ENCODE data around the gene NFS1.
"Not testable (repeated sequence)": the region's sequence is repeated elsewhere in the genome, so short reads cannot be mapped to it uniquely, and the experiment has no call there.

NFS1 gene

DNA sequence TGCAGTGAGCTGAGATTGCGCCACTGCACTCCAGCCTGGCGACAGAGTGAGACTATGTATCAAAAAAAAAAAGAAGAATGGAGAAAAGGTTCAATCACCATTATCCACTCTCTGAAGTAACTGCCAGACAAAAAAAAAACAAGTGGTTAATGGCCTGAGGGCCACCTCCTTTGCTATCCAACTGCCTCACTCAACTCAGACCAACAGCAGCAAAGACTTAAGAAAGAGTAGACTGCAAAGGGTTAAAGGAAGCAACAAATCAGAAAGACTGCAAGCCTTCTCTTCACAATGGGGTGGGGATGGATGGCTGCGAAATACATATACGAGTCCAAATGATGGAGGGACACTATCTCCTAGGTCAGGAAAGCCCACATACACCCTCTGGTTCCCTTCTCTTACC is 3.2 kb downstream of the NFS1 start:
- Histone ChIP-seq H3K4me1 (ENCODE audit: control insufficient read depth in 1 of 2, insufficient read depth in 1 of 2, low read depth in 1 of 2, low read length in 1 of 2) (peaks cover 19 to 24% of the 10 kb centered on the region in 2 experiments), H3K9me3 (no peaks in the 10 kb centered on the region), H3K4me3 (ENCODE audit: low read depth in 1 of 2, low read length in 1 of 2) (no peak overlapping the region), H3K36me3 (peaks cover 32% of the 10 kb centered on the region), H3K27ac (no peak overlapping the region), H3K27me3 (no peaks in the 10 kb centered on the region)
- TF ChIP-seq, protein P1, sequence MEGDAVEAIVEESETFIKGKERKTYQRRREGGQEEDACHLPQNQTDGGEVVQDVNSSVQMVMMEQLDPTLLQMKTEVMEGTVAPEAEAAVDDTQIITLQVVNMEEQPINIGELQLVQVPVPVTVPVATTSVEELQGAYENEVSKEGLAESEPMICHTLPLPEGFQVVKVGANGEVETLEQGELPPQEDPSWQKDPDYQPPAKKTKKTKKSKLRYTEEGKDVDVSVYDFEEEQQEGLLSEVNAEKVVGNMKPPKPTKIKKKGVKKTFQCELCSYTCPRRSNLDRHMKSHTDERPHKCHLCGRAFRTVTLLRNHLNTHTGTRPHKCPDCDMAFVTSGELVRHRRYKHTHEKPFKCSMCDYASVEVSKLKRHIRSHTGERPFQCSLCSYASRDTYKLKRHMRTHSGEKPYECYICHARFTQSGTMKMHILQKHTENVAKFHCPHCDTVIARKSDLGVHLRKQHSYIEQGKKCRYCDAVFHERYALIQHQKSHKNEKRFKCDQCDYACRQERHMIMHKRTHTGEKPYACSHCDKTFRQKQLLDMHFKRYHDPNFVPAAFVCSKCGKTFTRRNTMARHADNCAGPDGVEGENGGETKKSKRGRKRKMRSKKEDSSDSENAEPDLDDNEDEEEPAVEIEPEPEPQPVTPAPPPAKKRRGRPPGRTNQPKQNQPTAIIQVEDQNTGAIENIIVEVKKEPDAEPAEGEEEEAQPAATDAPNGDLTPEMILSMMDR (IDR thresholded peaks at IDR 0.05), result no peak

DNA sequence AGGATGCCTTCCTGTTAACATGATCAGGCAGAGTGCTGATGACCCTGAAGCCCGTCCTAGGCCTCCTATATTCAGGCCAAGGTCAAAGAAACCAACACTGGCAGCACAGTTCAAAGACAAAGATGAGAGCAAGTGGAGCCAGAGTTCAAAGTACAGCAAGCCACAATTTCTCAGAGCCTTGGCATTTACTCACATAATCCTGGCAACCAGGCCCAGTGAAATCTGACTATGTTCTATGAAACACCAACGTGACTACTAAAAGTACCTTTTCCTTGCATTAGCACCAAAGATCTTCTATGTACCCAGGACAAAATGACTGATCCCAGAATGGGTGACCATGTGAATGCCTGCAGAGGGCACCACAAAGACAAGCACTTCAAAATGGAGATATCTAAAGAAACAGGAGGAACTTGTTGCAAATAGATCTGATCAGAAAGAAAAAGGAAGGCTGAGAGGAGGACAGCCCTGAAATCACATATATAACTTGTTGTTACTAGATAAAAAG is 3.9 kb downstream of the NFS1 start:
- H3K9me3 ChIP-seq, result no peaks in the 10 kb centered on the region
- no peaks in the 10 kb centered on the region for H3K27me3 ChIP-seq
- peaks cover 18 to 23% of the 10 kb centered on the region in 2 experiments for H3K4me1 ChIP-seq (ENCODE audit: control insufficient read depth in 1 of 2, insufficient read depth in 1 of 2, low read depth in 1 of 2, low read length in 1 of 2)
- TF ChIP-seq, protein P1 (IDR thresholded peaks at IDR 0.05), result no peak
- H3K36me3 ChIP-seq, result peaks cover 32% of the 10 kb centered on the region
- no peak overlapping the region for H3K27ac ChIP-seq
- H3K4me3 ChIP-seq (ENCODE audit: low read depth in 1 of 2, low read length in 1 of 2), result no peak overlapping the region

GRCh38 chr20:35690265-35690664 is 8.9 kb downstream of the NFS1 start:
- Histone ChIP-seq H3K9me3 (no peaks in the 10 kb centered on the region), H3K27ac (no peak overlapping the region), H3K27me3 (no peaks in the 10 kb centered on the region), H3K4me1 (ENCODE audit: control insufficient read depth in 1 of 2, insufficient read depth in 1 of 2, low read depth in 1 of 2, low read length in 1 of 2) (no peaks in the 10 kb centered on the region), H3K36me3 (peaks cover 54% of the 10 kb centered on the region), H3K4me3 (ENCODE audit: low read depth in 1 of 2, low read length in 1 of 2) (no peak overlapping the region)
- TF ChIP-seq, protein P1 (IDR thresholded peaks at IDR 0.05), result no peak

DNA sequence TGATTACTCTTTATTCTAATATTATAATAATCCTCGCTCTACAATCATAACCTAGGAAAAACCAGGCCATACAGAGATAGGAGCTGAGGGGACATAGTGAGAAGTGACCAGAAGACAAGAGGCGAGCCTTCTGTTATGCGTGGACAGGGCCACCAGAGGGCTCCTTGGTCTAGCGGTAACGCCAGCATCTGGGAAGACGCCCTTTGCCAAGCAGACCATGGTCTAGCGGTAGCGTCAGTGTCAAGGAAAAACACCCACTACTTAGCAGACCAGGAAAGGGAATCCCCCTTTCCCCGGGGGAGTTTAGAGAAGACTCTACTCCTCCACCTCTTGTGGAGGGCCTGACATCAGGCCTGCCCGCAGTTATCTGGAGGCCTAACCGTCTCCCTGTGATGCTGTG is 12.3 kb downstream of the NFS1 start:
- H3K4me1 ChIP-seq (ENCODE audit: control insufficient read depth in 1 of 2, insufficient read depth in 1 of 2, low read depth in 1 of 2, low read length in 1 of 2); H3K9me3 ChIP-seq; H3K27me3 ChIP-seq; H3K27ac ChIP-seq; H3K4me3 ChIP-seq (ENCODE audit: low read depth in 1 of 2, low read length in 1 of 2): not testable (repeated sequence)
- H3K36me3 ChIP-seq, result peaks cover 42% of the 10 kb centered on the region

DNA sequence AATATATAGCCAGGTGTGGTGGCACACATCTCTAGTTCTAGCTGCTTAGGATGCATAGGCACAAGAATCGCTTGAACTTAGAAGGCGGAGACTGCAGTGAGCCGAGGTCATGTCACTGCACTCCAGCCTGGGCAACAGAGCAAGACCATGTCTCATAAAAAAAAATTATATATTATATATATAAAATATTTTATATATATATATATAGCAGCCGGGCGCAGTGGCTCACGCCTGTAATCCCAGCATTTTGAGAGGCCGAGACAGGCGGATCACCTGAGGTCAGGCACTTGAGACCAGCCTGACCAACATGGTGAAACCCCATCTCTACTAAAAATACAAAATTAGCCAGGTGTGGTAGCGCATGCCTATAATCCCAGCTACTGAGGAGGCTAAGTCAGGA is 13.8 kb downstream of the NFS1 start:
- not testable (repeated sequence) for H3K27me3 ChIP-seq; H3K9me3 ChIP-seq; H3K4me3 ChIP-seq (ENCODE audit: low read depth in 1 of 2, low read length in 1 of 2); H3K27ac ChIP-seq; H3K4me1 ChIP-seq (ENCODE audit: control insufficient read depth in 1 of 2, insufficient read depth in 1 of 2, low read depth in 1 of 2, low read length in 1 of 2)
- peaks cover 35% of the 10 kb centered on the region for H3K36me3 ChIP-seq

DNA sequence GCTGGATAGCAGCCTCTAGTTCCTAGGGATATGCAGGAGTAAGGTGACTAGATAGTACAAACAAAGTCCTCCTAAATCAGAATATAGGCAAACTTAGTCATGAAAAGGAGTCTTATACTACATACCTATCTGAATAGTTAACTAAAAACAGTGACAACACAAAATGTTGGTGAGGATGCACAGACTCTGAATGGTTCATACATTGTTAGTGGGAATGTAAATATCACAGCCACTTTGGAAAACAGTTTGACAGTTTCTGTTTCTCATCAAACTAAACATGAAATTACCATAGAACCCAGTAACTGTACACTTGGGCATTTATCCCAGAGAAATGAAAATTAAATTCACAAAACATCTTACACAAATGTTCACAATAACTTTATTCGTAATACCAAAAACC is 17.2 kb downstream of the NFS1 start:
- H3K36me3 ChIP-seq, result peaks cover 10% of the 10 kb centered on the region

More for the DNA sequence above, 17.2 kb downstream of the NFS1 start:
- TF ChIP-seq, protein P1 (IDR thresholded peaks at IDR 0.05), result no peak
- Histone ChIP-seq H3K27me3 (no peaks in the 10 kb centered on the region), H3K4me1 (ENCODE audit: control insufficient read depth in 1 of 2, insufficient read depth in 1 of 2, low read depth in 1 of 2, low read length in 1 of 2) (peaks cover 11 to 12% of the 10 kb centered on the region in 2 experiments), H3K9me3 (no peaks in the 10 kb centered on the region), H3K4me3 (ENCODE audit: low read depth in 1 of 2, low read length in 1 of 2) (no peak overlapping the region), H3K27ac (no peak overlapping the region)

Measured in neutrophil (primary cell).